ENCODE measurements around the gene FBXO46.

DNA sequence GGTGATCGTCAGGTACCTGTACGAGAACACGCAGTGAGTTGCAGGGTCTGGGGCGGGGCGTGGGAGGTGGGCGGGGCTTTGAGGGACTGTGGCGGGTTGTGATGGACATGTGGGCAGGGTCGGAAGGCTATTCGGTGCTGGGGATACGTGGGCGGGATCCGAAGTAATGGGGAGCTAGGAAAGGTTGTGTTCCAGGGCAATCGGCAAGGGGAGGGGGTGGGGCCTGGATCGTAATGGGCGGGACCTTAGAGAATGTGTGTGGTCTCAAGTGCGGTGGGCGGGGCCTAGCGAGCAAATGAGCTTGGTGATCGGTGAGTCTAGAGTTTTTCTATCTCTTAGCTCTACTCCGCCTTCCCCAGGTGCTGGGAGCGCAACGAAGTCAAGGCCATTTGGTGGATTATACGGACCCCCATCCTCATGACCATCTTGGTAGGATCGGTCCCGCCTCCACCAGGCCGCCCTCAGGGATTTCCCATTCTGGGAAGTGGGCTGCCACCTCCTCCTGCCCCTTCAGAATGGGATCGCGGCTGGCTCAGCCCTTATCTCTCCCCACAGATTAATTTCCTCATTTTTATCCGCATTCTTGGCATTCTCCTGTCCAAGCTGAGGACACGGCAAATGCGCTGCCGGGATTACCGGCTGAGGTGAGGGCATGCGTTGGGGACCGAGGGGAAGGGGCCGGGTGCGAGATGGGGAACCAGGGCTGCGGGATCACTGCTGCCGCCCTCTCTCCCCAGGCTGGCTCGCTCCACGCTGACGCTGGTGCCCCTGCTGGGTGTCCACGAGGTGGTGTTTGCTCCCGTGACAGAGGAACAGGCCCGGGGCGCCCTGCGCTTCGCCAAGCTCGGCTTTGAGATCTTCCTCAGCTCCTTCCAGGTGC lies 53.1 kb downstream of the FBXO46 start:
- TF ChIP-seq, protein P1, sequence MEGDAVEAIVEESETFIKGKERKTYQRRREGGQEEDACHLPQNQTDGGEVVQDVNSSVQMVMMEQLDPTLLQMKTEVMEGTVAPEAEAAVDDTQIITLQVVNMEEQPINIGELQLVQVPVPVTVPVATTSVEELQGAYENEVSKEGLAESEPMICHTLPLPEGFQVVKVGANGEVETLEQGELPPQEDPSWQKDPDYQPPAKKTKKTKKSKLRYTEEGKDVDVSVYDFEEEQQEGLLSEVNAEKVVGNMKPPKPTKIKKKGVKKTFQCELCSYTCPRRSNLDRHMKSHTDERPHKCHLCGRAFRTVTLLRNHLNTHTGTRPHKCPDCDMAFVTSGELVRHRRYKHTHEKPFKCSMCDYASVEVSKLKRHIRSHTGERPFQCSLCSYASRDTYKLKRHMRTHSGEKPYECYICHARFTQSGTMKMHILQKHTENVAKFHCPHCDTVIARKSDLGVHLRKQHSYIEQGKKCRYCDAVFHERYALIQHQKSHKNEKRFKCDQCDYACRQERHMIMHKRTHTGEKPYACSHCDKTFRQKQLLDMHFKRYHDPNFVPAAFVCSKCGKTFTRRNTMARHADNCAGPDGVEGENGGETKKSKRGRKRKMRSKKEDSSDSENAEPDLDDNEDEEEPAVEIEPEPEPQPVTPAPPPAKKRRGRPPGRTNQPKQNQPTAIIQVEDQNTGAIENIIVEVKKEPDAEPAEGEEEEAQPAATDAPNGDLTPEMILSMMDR (IDR thresholded peaks at IDR 0.05) = no peak
- no peak for TF ChIP-seq POLR2A (IDR thresholded peaks at IDR 0.05)

Measured in Peyer's patch (tissue), 4 donors.